ENCODE results near the gene B4GALT2.

- TF ChIP-seq CTCF (IDR thresholded peaks at IDR 0.05) = no peak
- no peak for TF ChIP-seq POLR2A (IDR thresholded peaks at IDR 0.05)
Measured at GRCh38 chr1:44024031-44024902, 45.3 kb downstream of the B4GALT2 start.
